ENCODE measurements around the gene HTRA1. TPM values are rescaled to one million over a fixed set of nuclear protein-coding genes. Genes with fewer than 3 reads are reported as not detected.

The HTRA1 gene
- polyA plus RNA-seq, 1 of the 3 experiments (the other 2 are of a cell fraction), result 291 TPM

- H3K79me2 ChIP-seq (ENCODE audit: insufficient read depth), result no peaks in the 10 kb centered on the region
- no peaks in the 10 kb centered on the region for H3K9me2 ChIP-seq
- 70% methylated on average over 9 of the region's 9 CpGs for WGBS (ENCODE audit: low lambda C conversion rate)
- POLR2A ChIA-PET, result no interaction called here
- no peaks in the 10 kb centered on the region for H3K4me1 ChIP-seq (ENCODE audit: control insufficient read depth in 1 of 2, insufficient read depth in 2 of 2, low read depth in 1 of 2, low read length in 1 of 2)
- no peaks in the 10 kb centered on the region for H3K27me3 ChIP-seq (ENCODE audit: insufficient read depth)
- H3K36me3 ChIP-seq (replicated peaks in 1 of 2; ENCODE audit: control insufficient read depth in 1 of 2, insufficient read depth in 2 of 2, low read length in 1 of 2), result no peaks in the 10 kb centered on the region
- no peak for DNase-seq
- no peaks in the 10 kb centered on the region for H3F3A ChIP-seq (replicated peaks; ENCODE audit: insufficient read depth)
- H3K9ac ChIP-seq, result no peak overlapping the region
- H3K4me2 ChIP-seq, result no peak overlapping the region
- no peak for TF ChIP-seq ELF1 (IDR thresholded peaks at IDR 0.05)
- CTCF ChIA-PET, result interaction anchor here (1.0 kb wide), 1 partner anchor 14 kb away, joined by 5 read pairs; no protein-coding TSS in a partner anchor
- no peaks in the 10 kb centered on the region for H3K9me3 ChIP-seq
- no peaks in the 10 kb centered on the region for H4K20me1 ChIP-seq (ENCODE audit: insufficient read depth)
- H3K4me3 ChIP-seq (ENCODE audit: low read depth in 2 of 2, low read length in 1 of 2), result no peak overlapping the region
- no peak overlapping the region for H3K27ac ChIP-seq (ENCODE audit: low read depth in 2 of 2, low read length in 1 of 2)
- no peak overlapping the region for H2AFZ ChIP-seq (ENCODE audit: low read depth)
Observed at GRCh38 chr10:122551450-122551849, 90.1 kb downstream of the HTRA1 start.

DNA sequence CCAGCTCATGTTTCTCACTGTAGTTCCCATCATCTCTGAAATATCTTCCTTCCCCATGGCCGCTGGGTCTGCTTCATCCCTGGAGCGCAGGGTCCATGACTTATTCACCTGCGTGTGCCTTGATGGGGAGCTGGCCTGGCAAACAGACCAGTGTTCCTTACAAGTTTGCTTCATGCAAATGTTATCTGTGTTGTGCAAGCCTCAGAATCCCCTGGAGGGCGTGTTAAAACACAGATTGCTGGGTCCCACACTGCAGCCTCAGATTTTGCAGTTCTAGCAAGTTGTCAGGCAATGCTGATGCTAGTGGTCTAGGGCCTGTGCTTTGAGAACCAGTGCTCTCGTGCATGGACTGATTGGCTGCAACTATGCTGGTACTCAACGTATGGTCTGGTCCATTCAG lies 92.0 kb downstream of the HTRA1 start:
- no peaks in the 10 kb centered on the region for H3F3A ChIP-seq (replicated peaks; ENCODE audit: insufficient read depth)
- no peaks in the 10 kb centered on the region for H3K4me1 ChIP-seq (ENCODE audit: control insufficient read depth in 1 of 2, insufficient read depth in 2 of 2, low read depth in 1 of 2, low read length in 1 of 2)
- H3K27ac ChIP-seq (ENCODE audit: low read depth in 2 of 2, low read length in 1 of 2), result no peak overlapping the region
- H3K9ac ChIP-seq, result no peak overlapping the region
- no peaks in the 10 kb centered on the region for H3K9me2 ChIP-seq
- H3K9me3 ChIP-seq, result no peaks in the 10 kb centered on the region
- no peak overlapping the region for H2AFZ ChIP-seq (ENCODE audit: low read depth)
- H3K4me2 ChIP-seq, result no peak overlapping the region
- no peaks in the 10 kb centered on the region for H4K20me1 ChIP-seq (ENCODE audit: insufficient read depth)
- TF ChIP-seq TAF1 (IDR thresholded peaks at IDR 0.05; ENCODE audit: borderline replicate concordance, low read depth, low read length) (no peak), JUND (IDR thresholded peaks at IDR 0.05) (no peak), GABPA (IDR thresholded peaks at IDR 0.05; ENCODE audit: low read depth) (no peak)
- TF ChIP-seq, protein P1, sequence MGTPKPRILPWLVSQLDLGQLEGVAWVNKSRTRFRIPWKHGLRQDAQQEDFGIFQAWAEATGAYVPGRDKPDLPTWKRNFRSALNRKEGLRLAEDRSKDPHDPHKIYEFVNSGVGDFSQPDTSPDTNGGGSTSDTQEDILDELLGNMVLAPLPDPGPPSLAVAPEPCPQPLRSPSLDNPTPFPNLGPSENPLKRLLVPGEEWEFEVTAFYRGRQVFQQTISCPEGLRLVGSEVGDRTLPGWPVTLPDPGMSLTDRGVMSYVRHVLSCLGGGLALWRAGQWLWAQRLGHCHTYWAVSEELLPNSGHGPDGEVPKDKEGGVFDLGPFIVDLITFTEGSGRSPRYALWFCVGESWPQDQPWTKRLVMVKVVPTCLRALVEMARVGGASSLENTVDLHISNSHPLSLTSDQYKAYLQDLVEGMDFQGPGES (IDR thresholded peaks at IDR 0.05; ENCODE audit: low read depth, low read length), result no peak
- ChIA-PET POLR2A (no interaction called here), CTCF (interaction anchor here (6.2 kb wide), 1 partner anchor 12 kb away, joined by 37 read pairs; no protein-coding TSS in a partner anchor)
- DNase-seq, result no peak
- 65% methylated on average over 6 of the region's 6 CpGs for WGBS (ENCODE audit: low lambda C conversion rate)
- H3K27me3 ChIP-seq (ENCODE audit: insufficient read depth), result no peaks in the 10 kb centered on the region
- no peak overlapping the region for H3K4me3 ChIP-seq (ENCODE audit: low read depth in 2 of 2, low read length in 1 of 2)
- H3K79me2 ChIP-seq (ENCODE audit: insufficient read depth), result no peaks in the 10 kb centered on the region
- H3K36me3 ChIP-seq (replicated peaks in 1 of 2; ENCODE audit: control insufficient read depth in 1 of 2, insufficient read depth in 2 of 2, low read length in 1 of 2), result no peaks in the 10 kb centered on the region

GRCh38 chr10:122554131-122555036 lies 93.0 kb downstream of the HTRA1 start:
- Histone ChIP-seq H3K79me2 (ENCODE audit: insufficient read depth) (no peaks in the 10 kb centered on the region), H3K36me3 (replicated peaks in 1 of 2; ENCODE audit: control insufficient read depth in 1 of 2, insufficient read depth in 2 of 2, low read length in 1 of 2) (no peaks in the 10 kb centered on the region), H3K4me2 (no peak overlapping the region), H3K9me2 (no peaks in the 10 kb centered on the region), H3K27ac (ENCODE audit: low read depth in 2 of 2, low read length in 1 of 2) (no peak overlapping the region), H2AFZ (ENCODE audit: low read depth) (no peak overlapping the region), H3F3A (replicated peaks; ENCODE audit: insufficient read depth) (no peaks in the 10 kb centered on the region), H3K27me3 (ENCODE audit: insufficient read depth) (no peaks in the 10 kb centered on the region), H3K4me3 (ENCODE audit: low read depth in 2 of 2, low read length in 1 of 2) (no peak overlapping the region), H3K9me3 (no peaks in the 10 kb centered on the region), H4K20me1 (ENCODE audit: insufficient read depth) (no peaks in the 10 kb centered on the region), H3K9ac (no peak overlapping the region), H3K4me1 (ENCODE audit: control insufficient read depth in 1 of 2, insufficient read depth in 2 of 2, low read depth in 1 of 2, low read length in 1 of 2) (no peaks in the 10 kb centered on the region; a peak in 1 of 4 replicates)
- ChIA-PET POLR2A (no interaction called here), CTCF (interaction anchor here (6.2 kb wide), 1 partner anchor 11 kb away, joined by 37 read pairs; no protein-coding TSS in a partner anchor)
- WGBS (ENCODE audit: low lambda C conversion rate), result 68% methylated on average over 6 of the region's 6 CpGs
- DNase-seq, result no peak
- TF ChIP-seq FOXJ3 (CRISPR knock-in tag; IDR thresholded peaks at IDR 0.05), result no peak
- TF ChIP-seq, protein P1 (IDR thresholded peaks at IDR 0.05; ENCODE audit: low read depth, low read length), result no peak
- no peak for TF ChIP-seq SIN3A (IDR thresholded peaks at IDR 0.05; ENCODE audit: borderline replicate concordance, low read depth, low read length)
- no peak for TF ChIP-seq RXRA (IDR thresholded peaks at IDR 0.05; ENCODE audit: borderline replicate concordance, low read depth)
- no peak for TF ChIP-seq TAF1 (IDR thresholded peaks at IDR 0.05; ENCODE audit: borderline replicate concordance, low read depth, low read length)
- no peak for TF ChIP-seq RCOR1 (IDR thresholded peaks at IDR 0.05; ENCODE audit: low read length)

Measured in SK-N-SH (cell line).